Activated T-cell treated with anti-CD3 and anti-CD28 coated beads, Interleukin-2, amount 50 U/mL, for 1 hour (primary cell): ENCODE results near the gene PTCHD1.

ENCODE experiments used
- DNase-seq: peaks from one replicate; pipeline ENCODE4 v3.0.0-alpha.2; 2020

PTCHD1 gene

DNA sequence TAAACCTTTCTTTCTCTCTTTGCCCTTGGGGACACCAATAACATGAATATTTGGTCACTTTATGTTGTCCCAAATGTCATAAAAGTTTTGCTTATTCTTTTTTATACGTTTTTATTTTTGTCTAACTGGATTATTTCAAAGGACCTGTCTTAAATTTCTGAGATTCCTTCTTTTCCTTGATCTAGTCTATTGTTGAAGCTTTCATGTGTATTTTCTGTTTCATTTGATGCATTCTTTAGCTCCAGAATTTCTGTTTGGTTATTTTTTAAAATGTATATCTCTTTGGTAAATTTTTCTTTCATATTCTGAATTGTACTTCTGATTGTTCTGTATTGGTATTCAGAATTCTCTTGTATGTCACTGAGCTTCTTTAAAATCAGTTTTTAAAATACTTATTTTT lies 88.3 kb downstream of the PTCHD1 start:
- no peak for DNase-seq

DNA sequence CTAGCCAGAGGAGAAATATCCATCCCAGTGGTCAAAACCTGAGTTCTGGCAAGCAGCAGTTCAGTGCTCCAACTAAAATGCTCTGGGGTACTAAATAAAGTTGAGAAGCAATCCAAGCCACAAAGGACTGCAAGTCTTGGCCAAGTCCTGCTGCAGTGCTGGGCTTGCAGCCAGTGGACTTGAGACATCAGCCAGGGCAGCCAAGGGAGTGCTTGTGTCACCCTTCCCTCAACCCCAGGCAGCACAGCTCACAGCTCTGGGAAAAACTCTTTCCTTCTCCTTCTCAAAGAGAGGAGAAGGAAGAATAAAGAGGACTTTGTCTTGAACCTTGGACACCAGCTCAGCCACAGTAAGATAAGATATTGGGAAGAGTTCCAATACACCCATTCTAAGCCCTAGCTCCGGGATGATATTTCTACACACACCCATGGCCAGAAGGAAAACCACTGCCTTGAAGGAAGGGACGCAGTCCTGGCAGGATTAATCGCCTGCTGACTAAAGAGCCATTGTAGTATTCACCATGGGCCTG lies 99.8 kb downstream of the PTCHD1 start:
- DNase-seq = no peak

DNA sequence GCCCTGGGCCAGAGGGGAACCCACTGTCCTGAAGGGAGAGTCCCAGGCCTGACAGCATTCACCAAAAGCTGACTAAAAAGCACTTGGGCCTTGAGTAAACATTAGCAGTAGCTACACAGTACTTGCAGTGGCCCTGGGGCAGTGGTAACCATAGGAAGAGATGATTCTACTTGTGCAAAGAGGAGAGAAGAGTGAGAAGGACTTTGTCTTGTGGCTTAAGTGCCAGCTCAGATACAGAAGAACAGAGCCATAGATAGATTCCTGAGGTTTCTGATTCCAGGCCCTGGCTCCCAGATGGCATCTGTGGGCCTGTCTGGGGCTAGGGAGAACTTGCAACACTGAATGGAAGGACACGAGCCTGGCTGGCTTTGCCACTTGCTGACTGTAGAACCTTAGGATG lies 100.5 kb downstream of the PTCHD1 start:
- no peak for DNase-seq

DNA sequence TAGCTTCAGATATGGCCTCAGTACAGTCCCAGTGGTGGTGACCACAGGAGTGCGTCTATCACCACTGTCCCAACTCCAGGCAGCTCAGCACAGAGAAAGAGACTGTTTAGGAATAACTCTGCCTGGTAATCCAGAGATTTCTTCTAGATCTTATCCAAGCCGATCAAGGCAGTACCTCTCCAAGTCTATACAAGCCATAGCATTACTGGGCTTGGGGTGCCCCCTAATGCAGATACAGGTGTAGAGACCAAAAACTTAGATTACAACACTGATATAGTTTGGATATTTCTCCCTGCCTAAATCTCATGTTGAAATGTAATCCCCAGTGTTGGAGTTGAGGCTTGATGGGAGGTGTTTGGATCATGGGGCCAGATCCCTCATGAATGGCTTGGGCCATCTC lies 100.9 kb downstream of the PTCHD1 start:
- no peak for DNase-seq

DNA sequence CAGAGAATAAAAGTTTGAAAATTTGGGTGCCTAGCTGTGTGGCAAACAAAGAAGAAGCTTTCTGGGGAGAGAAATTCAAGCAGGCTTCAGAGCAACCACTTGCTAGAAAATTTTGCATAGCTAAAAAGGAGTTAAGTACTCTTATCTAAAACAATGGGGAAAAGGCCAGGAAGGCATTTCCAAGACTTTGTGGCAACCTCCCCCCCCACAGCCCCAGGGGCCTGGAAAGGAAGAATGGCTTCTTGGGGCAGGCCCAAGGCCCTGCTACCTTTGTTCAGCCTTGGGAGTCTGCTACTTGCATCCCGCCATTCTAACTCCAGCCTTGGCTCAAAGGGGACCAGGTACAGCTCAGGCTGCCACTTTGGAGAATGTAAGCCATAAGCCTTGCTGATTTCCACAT lies 102.2 kb downstream of the PTCHD1 start:
- no peak for DNase-seq

DNA sequence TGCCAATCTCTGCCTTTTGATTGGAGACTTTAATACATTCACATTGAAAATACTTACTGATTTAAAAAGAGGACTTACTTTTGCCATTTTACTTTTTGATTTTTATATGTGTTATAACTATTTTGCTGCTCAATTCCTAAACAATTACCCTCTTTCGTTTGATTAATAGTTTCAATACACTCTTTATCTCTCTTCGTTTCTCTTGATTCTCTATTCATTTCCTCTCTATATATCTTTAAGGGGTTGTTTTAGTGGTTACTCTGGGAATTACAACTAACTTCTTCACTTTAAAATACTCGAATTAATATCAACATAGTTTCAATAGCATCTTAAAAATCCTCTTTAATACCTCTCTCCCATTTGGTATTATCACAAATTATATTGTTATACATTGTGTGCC lies 116.6 kb downstream of the PTCHD1 start:
- DNase-seq = no peak
